Endodermal cell (in vitro differentiated cells): Measurements from ENCODE around the gene EFHC1. TPM values are rescaled to one million over a fixed set of nuclear protein-coding genes. Genes with fewer than 3 reads are reported as not detected.

ENCODE experiments used
- DNase-seq: peaks from one replicate; pipeline ENCODE4 v3.0.0-alpha.2; 2017
- H3K27ac ChIP-seq: 2 replicates; pipeline ENCODE4 v1.5.1; 2013; ENCODE audit warnings: mild to moderate bottlenecking, low read depth, low read length, moderate library complexity
- H3K27me3 ChIP-seq: 2 replicates; pipeline ENCODE4 v1.6.1; 2013; ENCODE audit warnings: mild to moderate bottlenecking, low read length, moderate library complexity; ENCODE audit not compliant: insufficient read depth, control insufficient read depth, poor library complexity, severe bottlenecking
- H3K36me3 ChIP-seq: 2 replicates; pipeline ENCODE4 v1.7.0; 2013; ENCODE audit warnings: mild to moderate bottlenecking, low read length, moderate library complexity; ENCODE audit not compliant: control insufficient read depth, insufficient read depth
- H3K4me1 ChIP-seq: one replicate; pipeline ENCODE4 v1.7.0; 2013; ENCODE audit warnings: low read length; ENCODE audit not compliant: control insufficient read depth, insufficient read depth
- H3K4me3 ChIP-seq: 2 replicates; pipeline ENCODE4 v1.5.1; 2013; ENCODE audit warnings: mild to moderate bottlenecking, low read length, moderate library complexity
- H3K9ac ChIP-seq: 2 replicates; pipeline ENCODE4 v1.6.1; 2013; ENCODE audit warnings: mild to moderate bottlenecking, low read length, moderate library complexity; ENCODE audit not compliant: poor library complexity, severe bottlenecking; ENCODE audit errors: extremely low read depth
- H3K9me3 ChIP-seq: 2 replicates; pipeline ENCODE4 v1.6.1; 2013; ENCODE audit warnings: mild to moderate bottlenecking, low read length, moderate library complexity; ENCODE audit not compliant: control insufficient read depth
- H3K27ac Mint-ChIP-seq: 2 replicates; pipeline ENCODE4 v1.8.0; 2020; ENCODE audit warnings: mixed read lengths
- H3K27me3 Mint-ChIP-seq: 2 replicates; pipeline ENCODE4 v1.8.0; 2021; ENCODE audit warnings: mild to moderate bottlenecking, mixed read lengths; ENCODE audit not compliant: insufficient read depth
- H3K36me3 Mint-ChIP-seq: 2 replicates; pipeline ENCODE4 v1.8.0; 2020; ENCODE audit warnings: low read depth, mixed read lengths
- H3K4me1 Mint-ChIP-seq: 2 replicates; pipeline ENCODE4 v1.8.0; 2020; ENCODE audit warnings: mixed read lengths
- H3K4me3 Mint-ChIP-seq: 2 replicates; pipeline ENCODE4 v1.8.0; 2020; ENCODE audit warnings: mild to moderate bottlenecking, moderate library complexity, mixed read lengths
- H3K9me3 Mint-ChIP-seq: 2 replicates; pipeline ENCODE4 v1.8.0; 2020; ENCODE audit warnings: mild to moderate bottlenecking, mixed read lengths
- WGBS, 2 experiments: methylation state at CpG; one replicate each; pipeline versions ENCODE4 v1.1.5 to v1.1.7; 2013; ENCODE audit warnings: missing lambda C conversion rate in 2 of 2, mixed read lengths in 1 of 2; ENCODE audit not compliant: insufficient coverage in 1 of 2, insufficient read length in 1 of 2; 5-methylcytosine and 5-hydroxymethylcytosine counted together
- total RNA-seq, 2 donors: library from RNA; stranded (reverse); fragmentation: NEBNext Ultra II Directional in 1 of 2; extraction: Animal tissue kit (Norgen Biotek cat#: 25700) in 1 of 2; gene quantifications; 2 replicates in 1 of 2; 3 replicates in 1 of 2; pipeline ENCODE4 v1.2.1, GENCODE V29; 2021
- TF ChIP-seq, protein P1 (sequence below): fragments of 200-600 bp; sonication (generic); conservative IDR thresholded peaks from 2 replicates; pipeline ENCODE4 v1.5.0; 2021; ENCODE audit warnings: antibody characterized with exemption, mild to moderate bottlenecking

Gene EFHC1
- total RNA-seq, 2 donors from 2014 or later = 26.4 to 46.4 TPM

DNA sequence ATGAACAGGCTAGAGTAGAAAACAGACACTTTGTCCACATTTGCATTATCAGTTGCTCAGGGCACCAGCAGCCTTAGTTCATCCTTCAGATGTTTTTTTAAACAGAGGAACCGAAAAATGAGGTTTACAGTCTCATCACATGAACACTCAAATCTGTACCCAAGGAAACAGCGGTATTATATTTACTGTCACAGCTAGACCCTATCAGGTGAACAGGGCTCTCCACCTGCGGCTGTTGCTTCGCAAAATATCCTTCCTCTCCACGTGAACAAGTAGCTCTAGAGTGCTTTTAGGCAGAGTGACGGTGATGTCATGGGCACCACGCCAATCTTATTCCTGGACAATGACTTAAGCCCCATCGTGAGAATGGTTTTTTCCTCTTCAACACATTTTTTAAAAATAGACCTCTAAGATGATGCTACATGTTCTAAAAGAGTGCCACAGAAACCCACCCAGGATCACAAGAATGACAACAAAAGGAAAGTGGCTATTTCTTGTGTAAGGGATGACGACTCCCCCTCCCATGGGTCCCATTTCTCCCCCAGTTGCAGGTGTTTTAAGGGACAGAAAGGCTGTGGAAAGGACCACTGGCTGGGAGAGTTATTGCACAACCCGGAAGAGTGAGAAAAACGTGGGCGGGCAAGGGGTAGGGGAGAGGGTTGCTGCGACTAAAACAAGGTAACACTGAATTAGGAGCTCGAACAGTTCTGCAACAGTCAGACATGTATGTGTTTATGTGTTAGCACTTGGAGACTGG is 77.7 kb downstream of the EFHC1 start:
- Histone ChIP-seq H3K27me3 (no peaks in the 10 kb centered on the region), H3K4me3 (no peak overlapping the region), H3K9ac (no peak overlapping the region), H3K4me1 (peaks cover 11% of the 10 kb centered on the region), H3K9me3 (peaks cover 5% of the 10 kb centered on the region), H3K27ac (no peak overlapping the region), H3K36me3 (peaks cover 7% of the 10 kb centered on the region)
- H3K36me3 Mint-ChIP-seq = peaks cover 23% of the 10 kb centered on the region
- H3K4me1 Mint-ChIP-seq = peaks cover 22% of the 10 kb centered on the region
- no peak for DNase-seq
- H3K27me3 Mint-ChIP-seq = no peaks in the 10 kb centered on the region
- H3K9me3 Mint-ChIP-seq = no peaks in the 10 kb centered on the region
- TF ChIP-seq, protein P1, sequence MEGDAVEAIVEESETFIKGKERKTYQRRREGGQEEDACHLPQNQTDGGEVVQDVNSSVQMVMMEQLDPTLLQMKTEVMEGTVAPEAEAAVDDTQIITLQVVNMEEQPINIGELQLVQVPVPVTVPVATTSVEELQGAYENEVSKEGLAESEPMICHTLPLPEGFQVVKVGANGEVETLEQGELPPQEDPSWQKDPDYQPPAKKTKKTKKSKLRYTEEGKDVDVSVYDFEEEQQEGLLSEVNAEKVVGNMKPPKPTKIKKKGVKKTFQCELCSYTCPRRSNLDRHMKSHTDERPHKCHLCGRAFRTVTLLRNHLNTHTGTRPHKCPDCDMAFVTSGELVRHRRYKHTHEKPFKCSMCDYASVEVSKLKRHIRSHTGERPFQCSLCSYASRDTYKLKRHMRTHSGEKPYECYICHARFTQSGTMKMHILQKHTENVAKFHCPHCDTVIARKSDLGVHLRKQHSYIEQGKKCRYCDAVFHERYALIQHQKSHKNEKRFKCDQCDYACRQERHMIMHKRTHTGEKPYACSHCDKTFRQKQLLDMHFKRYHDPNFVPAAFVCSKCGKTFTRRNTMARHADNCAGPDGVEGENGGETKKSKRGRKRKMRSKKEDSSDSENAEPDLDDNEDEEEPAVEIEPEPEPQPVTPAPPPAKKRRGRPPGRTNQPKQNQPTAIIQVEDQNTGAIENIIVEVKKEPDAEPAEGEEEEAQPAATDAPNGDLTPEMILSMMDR = no peak
- H3K27ac Mint-ChIP-seq = peak overlapping the region; percentile 95
- H3K4me3 Mint-ChIP-seq = no peak overlapping the region
- WGBS, 2 experiments = 91 to 92% methylated on average over 12 to 14 of the region's 14 CpGs

DNA sequence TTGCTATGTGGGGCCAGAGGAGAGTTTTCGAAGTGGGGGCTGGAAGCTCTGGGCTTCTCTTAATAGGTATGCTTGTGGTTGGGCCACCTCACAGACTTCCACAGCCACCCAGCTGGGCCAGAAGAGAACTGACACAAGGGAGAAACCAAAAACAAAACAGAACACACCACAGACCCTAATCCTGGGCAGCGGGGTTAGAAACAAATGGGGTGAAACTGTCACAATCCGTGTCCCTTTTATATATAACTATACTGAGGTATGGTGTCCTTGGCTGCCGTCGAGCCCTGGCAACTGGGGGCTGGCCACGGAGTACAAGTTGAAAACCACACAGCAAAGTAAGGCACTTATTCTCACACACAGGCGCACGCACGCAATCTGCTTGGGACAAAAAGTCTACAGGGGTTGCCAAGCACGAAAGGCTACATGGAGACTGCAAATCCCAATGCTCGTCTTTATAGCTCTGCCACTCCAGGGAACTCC is 78.4 kb downstream of the EFHC1 start:
- no peaks in the 10 kb centered on the region for H3K27me3 ChIP-seq
- H3K9me3 Mint-ChIP-seq = no peaks in the 10 kb centered on the region
- peaks cover 15% of the 10 kb centered on the region for H3K36me3 ChIP-seq
- H3K9me3 ChIP-seq = peaks cover 5% of the 10 kb centered on the region
- TF ChIP-seq, protein P1 = no peak
- peaks cover 22% of the 10 kb centered on the region for H3K4me1 Mint-ChIP-seq
- H3K4me3 Mint-ChIP-seq = no peak overlapping the region
- peak overlapping the region; percentile 95 for H3K27ac Mint-ChIP-seq
- no peak overlapping the region for H3K4me3 ChIP-seq
- peaks cover 25% of the 10 kb centered on the region for H3K36me3 Mint-ChIP-seq
- no peaks in the 10 kb centered on the region for H3K27me3 Mint-ChIP-seq
- H3K9ac ChIP-seq = no peak overlapping the region
- DNase-seq = peak; percentile 70
- H3K4me1 ChIP-seq = peaks cover 11% of the 10 kb centered on the region
- 84 to 88% methylated on average over 7 to 11 of the region's 11 CpGs for WGBS, 2 experiments
- no peak overlapping the region for H3K27ac ChIP-seq

DNA sequence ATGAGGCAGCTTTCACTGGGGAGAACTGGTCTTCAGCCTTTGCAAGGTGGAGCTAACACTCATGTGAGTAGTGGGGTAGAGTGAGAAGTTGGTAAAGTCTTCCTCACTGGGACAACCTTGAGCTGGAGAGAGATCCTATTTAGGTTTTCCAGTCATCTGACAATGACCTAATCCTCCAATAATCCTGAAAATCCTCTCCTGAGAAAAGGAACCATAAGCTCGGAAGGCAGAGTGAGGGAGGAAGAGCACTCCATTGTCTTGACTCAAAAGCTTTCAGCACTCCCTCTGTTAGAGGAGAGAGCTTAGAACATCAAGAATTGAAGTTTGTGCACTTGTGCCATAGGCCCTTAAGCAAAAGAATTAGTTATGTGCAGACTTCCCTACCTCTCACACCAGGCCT is 78.9 kb downstream of the EFHC1 start:
- Mint-ChIP-seq H3K4me3 (no peak overlapping the region), H3K9me3 (no peaks in the 10 kb centered on the region), H3K4me1 (peaks cover 22% of the 10 kb centered on the region), H3K36me3 (peaks cover 29% of the 10 kb centered on the region), H3K27ac (peak overlapping the region; percentile 95), H3K27me3 (no peaks in the 10 kb centered on the region)
- DNase-seq = no peak
- TF ChIP-seq, protein P1 = no peak
- Histone ChIP-seq H3K4me3 (no peak overlapping the region), H3K4me1 (peaks cover 11% of the 10 kb centered on the region), H3K27ac (no peak overlapping the region), H3K9me3 (peaks cover 5% of the 10 kb centered on the region), H3K36me3 (peaks cover 16% of the 10 kb centered on the region), H3K27me3 (no peaks in the 10 kb centered on the region), H3K9ac (no peak overlapping the region)
- 40 to 61% methylated on average over 1 of the region's 1 CpG for WGBS, 2 experiments
